T-cell (primary cell): Measurements from ENCODE around the gene ATAD1. TPM values are rescaled to one million over a fixed set of nuclear protein-coding genes. Genes with fewer than 3 reads are reported as not detected.

ENCODE experiments used
- ATAC-seq, 4 experiments: fragments of 200-7000 bp in 3 of 4; fragments of 150-1000 bp in 1 of 4; cut with Tn5 transposase; replicated peaks in 1 of 4; 1 replicate in 3 of 4; 2 replicates in 1 of 4; pipeline ENCODE4 v1.10.0; 2021; ENCODE audit warnings: moderate library complexity in 3 of 4, mild to moderate bottlenecking in 2 of 4, moderate number of reproducible peaks in 1 of 4
- CTCF ChIA-PET, 2 donors: fragments of 300-600 bp; sonication (Branson Sonifier 250); formaldehyde crosslinking; loops; one replicate each; lab custom pipeline; 2022; ENCODE audit warnings: antibody characterized with exemption in 2 of 2; lab: Charles Lee
- POLR2A ChIA-PET, 2 donors: fragments of 300-600 bp; sonication (Branson Sonifier 250); formaldehyde crosslinking; loops; one replicate each; lab custom pipeline; 2022; ENCODE audit warnings: antibody characterized with exemption in 2 of 2; lab: Charles Lee
- DNase-seq, 35 experiments: peaks; one replicate each; pipeline versions ENCODE4 v3.0.0 to v3.0.0-alpha.2; 2013 to 2023
- H3K27ac ChIP-seq: one replicate; pipeline ENCODE4 v1.5.1; 2013; ENCODE audit warnings: low read length
- H3K27me3 ChIP-seq, 2 experiments: replicated peaks in 1 of 2; 1 replicate in 1 of 2; 2 replicates in 1 of 2; pipeline versions ENCODE4 v1.6.1 to v1.7.0; 2013; ENCODE audit warnings: low read length in 1 of 2, mixed read lengths in 1 of 2; ENCODE audit not compliant: control insufficient read depth in 2 of 2, insufficient read depth in 2 of 2; ENCODE audit errors: extremely low read depth in 1 of 2
- H3K36me3 ChIP-seq, 2 donors: 1 replicate in 1 of 2; 2 replicates in 1 of 2; pipeline versions ENCODE4 v1.6.1 to v1.7.0; 2013; ENCODE audit warnings: low read length in 1 of 2; ENCODE audit not compliant: control insufficient read depth in 2 of 2, insufficient read depth in 1 of 2; ENCODE audit errors: extremely low read depth in 1 of 2
- H3K4me1 ChIP-seq, 2 experiments: 1 replicate in 1 of 2; 2 replicates in 1 of 2; pipeline versions ENCODE4 v1.6.1 to v1.7.0; 2013; ENCODE audit warnings: low read length in 2 of 2, mixed read lengths in 1 of 2; ENCODE audit not compliant: insufficient read depth in 2 of 2, control insufficient read depth in 1 of 2; ENCODE audit errors: extremely low read depth in 1 of 2
- H3K4me3 ChIP-seq, 2 donors: 1 replicate in 1 of 2; 2 replicates in 1 of 2; pipeline versions ENCODE4 v1.5.1 to v1.7.0; 2013; ENCODE audit warnings: mild to moderate bottlenecking in 2 of 2, low read length in 1 of 2, moderate library complexity in 1 of 2; ENCODE audit not compliant: control insufficient read depth in 1 of 2; ENCODE audit errors: extremely low read depth in 1 of 2
- H3K9me3 ChIP-seq: 2 replicates; pipeline ENCODE4 v1.7.0; 2013
- H3K27ac Mint-ChIP-seq, 2 donors: one replicate each; pipeline ENCODE4 v1.8.0; 2020 to 2021; ENCODE audit warnings: mild to moderate bottlenecking in 2 of 2, mixed read lengths in 2 of 2
- H3K27me3 Mint-ChIP-seq, 2 donors: one replicate each; pipeline ENCODE4 v1.8.0; 2021 to 2022; ENCODE audit warnings: mixed read lengths in 2 of 2
- H3K36me3 Mint-ChIP-seq: one replicate; pipeline ENCODE4 v1.8.0; 2021; ENCODE audit warnings: mixed read lengths
- H3K4me1 Mint-ChIP-seq, 3 donors: one replicate each; pipeline ENCODE4 v1.8.0; 2020 to 2022; ENCODE audit warnings: mixed read lengths in 3 of 3, mild to moderate bottlenecking in 1 of 3
- H3K4me3 Mint-ChIP-seq, 3 donors: one replicate each; pipeline ENCODE4 v1.8.0; 2020 to 2022; ENCODE audit warnings: mild to moderate bottlenecking in 3 of 3, mixed read lengths in 3 of 3, moderate library complexity in 3 of 3
- H3K9me3 Mint-ChIP-seq, 3 donors: one replicate each; pipeline ENCODE4 v1.8.0; 2020 to 2022; ENCODE audit warnings: mixed read lengths in 3 of 3
- WGBS: methylation state at CpG from one replicate; pipeline ENCODE4 v1.1.5; 2013; ENCODE audit warnings: missing lambda C conversion rate; ENCODE audit not compliant: insufficient coverage; 5-methylcytosine and 5-hydroxymethylcytosine counted together
- total RNA-seq, 35 experiments: library from RNA in 6 of 35; stranded (reverse) in 6 of 35; fragments of 120-200 nt in 1 of 35; gene quantifications; one replicate each; pipeline versions ENCODE4 v1.2.1 to v1.2.4 and lab custom pipeline; 2013 to 2026

The ATAD1 gene
- total RNA-seq, 5 donors from 2014 or later (not counting 1 experiment from before 2014, with no cell fraction given), result 35.2 to 43.8 (median 42.1) TPM

- Histone ChIP-seq H3K27me3 (no peaks in the 10 kb centered on the region), H3K4me1 (no peaks in the 10 kb centered on the region), H3K36me3 (peaks cover 9 to 49% of the 10 kb centered on the region in 2 donors), H3K27ac (no peak overlapping the region), H3K9me3 (no peaks in the 10 kb centered on the region), H3K4me3 (no peak overlapping the region)
- Mint-ChIP-seq H3K36me3 (peaks cover 47% of the 10 kb centered on the region), H3K4me3 (no peak overlapping the region), H3K9me3 (no peaks in the 10 kb centered on the region), H3K27ac (peak overlapping the region in 1 of 2 donors; percentile 52), H3K4me1 (peaks cover 0 to under 1% (median under 1%) of the 10 kb centered on the region in 3 donors), H3K27me3 (no peaks in the 10 kb centered on the region)
- DNase-seq, result no peak
- no peak for ATAC-seq
- ChIA-PET POLR2A (no interaction called here), CTCF (interaction anchor here in 1 of 2 donors (0.6 kb wide), 1 partner anchor 233 kb away, joined by 7 read pairs; no protein-coding TSS in a partner anchor)
- WGBS, result 80% methylated on average over 2 of the region's 5 CpGs
These were observed 50.8 kb downstream of the ATAD1 start for GRCh38 chr10:87767253-87767652.

GRCh38 chr10:87765666-87766376 is 52.2 kb downstream of the ATAD1 start:
- Mint-ChIP-seq H3K4me1 (peaks cover 0 to 5% (median 5%) of the 10 kb centered on the region in 3 donors), H3K36me3 (peaks cover 52% of the 10 kb centered on the region), H3K4me3 (no peak overlapping the region), H3K27me3 (no peaks in the 10 kb centered on the region), H3K27ac (no peak overlapping the region), H3K9me3 (no peaks in the 10 kb centered on the region)
- H3K4me3 ChIP-seq, result no peak overlapping the region
- no peaks in the 10 kb centered on the region for H3K4me1 ChIP-seq
- H3K36me3 ChIP-seq, result peaks cover 9 to 48% of the 10 kb centered on the region in 2 donors
- ChIA-PET POLR2A (no interaction called here), CTCF (no interaction called here)
- H3K9me3 ChIP-seq, result no peaks in the 10 kb centered on the region
- H3K27ac ChIP-seq, result no peak overlapping the region
- DNase-seq, result no peak
- no peaks in the 10 kb centered on the region for H3K27me3 ChIP-seq
- no peak for ATAC-seq
- WGBS, result no CpG with 5 or more reads among the region's 5 CpGs

GRCh38 chr10:87764072-87764934 is 53.7 kb downstream of the ATAD1 start:
- Histone ChIP-seq H3K36me3 (peaks cover 5 to 49% of the 10 kb centered on the region in 2 donors), H3K4me3 (no peak overlapping the region), H3K27me3 (no peaks in the 10 kb centered on the region), H3K27ac (no peak overlapping the region), H3K9me3 (no peaks in the 10 kb centered on the region), H3K4me1 (no peaks in the 10 kb centered on the region)
- H3K36me3 Mint-ChIP-seq, result peaks cover 52% of the 10 kb centered on the region
- no peaks in the 10 kb centered on the region for H3K27me3 Mint-ChIP-seq
- H3K4me3 Mint-ChIP-seq, result no peak overlapping the region
- ATAC-seq (no peak), DNase-seq (no peak)
- 98% methylated on average over 6 of the region's 13 CpGs for WGBS
- no peak overlapping the region for H3K27ac Mint-ChIP-seq
- CTCF ChIA-PET, result no interaction called here
- POLR2A ChIA-PET, result no interaction called here
- peaks cover 6 to 7% (median 6%) of the 10 kb centered on the region in 3 donors for H3K4me1 Mint-ChIP-seq
- H3K9me3 Mint-ChIP-seq, result no peaks in the 10 kb centered on the region

- CTCF ChIA-PET, result interaction anchor here in 1 of 2 donors (0.7 kb wide), 1 partner anchor 1975 kb away, joined by 3 read pairs; no protein-coding TSS in a partner anchor
- 100% methylated on average over 1 of the region's 5 CpGs for WGBS
These were observed 54.8 kb downstream of the ATAD1 start for GRCh38 chr10:87763086-87763861.

GRCh38 chr10:87761892-87762291 is 56.1 kb downstream of the ATAD1 start:
- H3K36me3 ChIP-seq, result peaks cover 0 to 32% of the 10 kb centered on the region in 2 donors
- no peak overlapping the region for H3K4me3 ChIP-seq
- peak in 2 of 4 experiments; percentile 33 to 43 for ATAC-seq
- H3K9me3 Mint-ChIP-seq, result no peaks in the 10 kb centered on the region
- peaks cover 6 to 11% (median 6%) of the 10 kb centered on the region in 3 donors for H3K4me1 Mint-ChIP-seq
- H3K4me1 ChIP-seq, result no peaks in the 10 kb centered on the region
- peak overlapping the region in 1 of 2 donors; percentile 4 for H3K27ac Mint-ChIP-seq
- H3K4me3 Mint-ChIP-seq, result no peak overlapping the region
- peaks cover 37% of the 10 kb centered on the region for H3K36me3 Mint-ChIP-seq
- H3K27ac ChIP-seq, result no peak overlapping the region
- no peaks in the 10 kb centered on the region for H3K9me3 ChIP-seq
- no peaks in the 10 kb centered on the region for H3K27me3 Mint-ChIP-seq
- H3K27me3 ChIP-seq, result no peaks in the 10 kb centered on the region
- no CpG with 5 or more reads among the region's 2 CpGs for WGBS
- no peak for DNase-seq
- POLR2A ChIA-PET, result no interaction called here
- CTCF ChIA-PET, result interaction anchor here in 1 of 2 donors (0.6 kb wide), 1 partner anchor 1268 kb away, joined by 5 read pairs; no protein-coding TSS in a partner anchor

More at GRCh38 chr10:87763086-87763861, 54.8 kb downstream of the ATAD1 start:
- Histone ChIP-seq H3K4me1 (no peaks in the 10 kb centered on the region), H3K36me3 (peaks cover 4 to 46% of the 10 kb centered on the region in 2 donors), H3K27me3 (no peaks in the 10 kb centered on the region), H3K9me3 (no peaks in the 10 kb centered on the region), H3K27ac (no peak overlapping the region), H3K4me3 (no peak overlapping the region)
- no peaks in the 10 kb centered on the region for H3K27me3 Mint-ChIP-seq
- POLR2A ChIA-PET, result no interaction called here
- peaks cover 49% of the 10 kb centered on the region for H3K36me3 Mint-ChIP-seq
- DNase-seq (no peak), ATAC-seq (no peak)
- H3K27ac Mint-ChIP-seq, result no peak overlapping the region
- no peak overlapping the region for H3K4me3 Mint-ChIP-seq
- peaks cover 6 to 9% (median 6%) of the 10 kb centered on the region in 3 donors for H3K4me1 Mint-ChIP-seq
- H3K9me3 Mint-ChIP-seq, result no peaks in the 10 kb centered on the region

- CTCF ChIA-PET, result no interaction called here
These were observed 56.9 kb downstream of the ATAD1 start for GRCh38 chr10:87761153-87761552.

More at GRCh38 chr10:87761153-87761552, 56.9 kb downstream of the ATAD1 start:
- Histone ChIP-seq H3K36me3 (peaks cover 0 to 31% of the 10 kb centered on the region in 2 donors), H3K4me1 (no peaks in the 10 kb centered on the region), H3K9me3 (no peaks in the 10 kb centered on the region), H3K4me3 (no peak overlapping the region), H3K27me3 (no peaks in the 10 kb centered on the region), H3K27ac (no peak overlapping the region)
- Mint-ChIP-seq H3K9me3 (no peaks in the 10 kb centered on the region), H3K27me3 (no peaks in the 10 kb centered on the region), H3K4me3 (no peak overlapping the region), H3K36me3 (peaks cover 39% of the 10 kb centered on the region), H3K27ac (no peak overlapping the region), H3K4me1 (peaks cover 6 to 11% (median 6%) of the 10 kb centered on the region in 3 donors)
- no CpG with 5 or more reads among the region's 4 CpGs for WGBS
- POLR2A ChIA-PET, result no interaction called here
- DNase-seq, result no peak
- ATAC-seq, result no peak
